Activated CD8-positive, alpha-beta memory T cell treated with anti-CD3 and anti-CD28 coated beads for 48 hours (primary cell): ENCODE data around the gene TMEM45A.
"Not testable (repeated sequence)": the region's sequence is repeated elsewhere in the genome, so short reads cannot be mapped to it uniquely, and the experiment has no call there.

Experiments used
- DNase-seq, 3 experiments: peaks; one replicate each; pipeline ENCODE4 v3.0.0-alpha.2; 2020; ENCODE audit warnings: low read depth in 2 of 3, low spot score in 2 of 3

Gene TMEM45A

GRCh38 chr3:100532411-100532810 is 40.0 kb downstream of the TMEM45A start:
- DNase-seq: no peak

DNA sequence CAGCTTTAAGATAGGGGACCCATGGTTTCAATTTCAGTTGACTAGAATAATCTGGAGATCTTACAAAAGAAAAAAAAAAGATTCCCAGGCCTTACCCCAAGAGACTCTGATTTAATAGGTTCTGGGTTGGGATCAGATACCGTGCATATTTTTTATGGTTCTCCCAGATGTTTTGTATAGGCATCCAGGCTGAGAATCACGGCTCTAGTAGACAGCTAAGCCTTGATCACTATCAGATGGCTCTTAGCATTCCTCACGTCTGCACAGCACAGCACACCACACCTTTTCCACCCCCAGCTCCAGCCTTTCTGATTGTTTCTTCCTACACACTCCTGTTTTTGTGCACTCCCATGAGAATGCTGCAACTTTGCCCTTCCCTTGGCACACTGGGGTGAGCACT is 40.8 kb downstream of the TMEM45A start:
- no peak for DNase-seq

DNA sequence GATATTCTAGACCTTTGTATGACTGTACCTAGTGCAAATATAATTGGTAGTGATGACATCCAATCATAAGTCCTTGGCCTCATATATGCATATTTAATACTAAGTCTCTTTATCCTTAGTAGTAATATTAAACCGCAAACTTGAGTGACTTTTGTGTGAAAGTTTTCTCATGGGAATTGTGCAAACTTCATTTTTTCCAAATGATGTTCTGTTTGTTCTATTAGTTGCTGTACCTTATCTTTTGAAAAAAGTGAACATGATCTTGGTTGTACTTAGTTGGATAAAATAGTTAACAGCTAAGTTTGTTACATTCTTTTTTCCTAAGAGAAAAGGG is 43.2 kb downstream of the TMEM45A start:
- DNase-seq: no peak

DNA sequence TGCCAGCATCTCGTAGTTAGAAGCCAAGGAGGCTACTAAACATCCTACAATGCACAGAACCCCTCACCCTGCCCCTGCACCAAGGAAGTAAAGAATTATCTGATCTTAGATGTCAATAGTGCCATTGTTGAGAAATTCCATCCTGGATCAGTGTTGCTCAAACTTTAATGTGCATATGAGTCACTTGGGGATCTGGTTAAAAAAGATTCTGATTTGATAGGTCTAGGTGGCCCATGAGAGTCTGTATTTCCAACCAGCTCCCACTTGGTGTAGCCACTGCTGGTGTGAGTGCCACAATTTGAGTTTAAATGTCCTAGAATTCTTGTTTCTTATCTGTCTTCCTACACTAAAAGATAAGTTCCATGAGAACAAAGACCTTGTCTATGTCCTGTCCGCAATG is 43.7 kb downstream of the TMEM45A start:
- no peak for DNase-seq

DNA sequence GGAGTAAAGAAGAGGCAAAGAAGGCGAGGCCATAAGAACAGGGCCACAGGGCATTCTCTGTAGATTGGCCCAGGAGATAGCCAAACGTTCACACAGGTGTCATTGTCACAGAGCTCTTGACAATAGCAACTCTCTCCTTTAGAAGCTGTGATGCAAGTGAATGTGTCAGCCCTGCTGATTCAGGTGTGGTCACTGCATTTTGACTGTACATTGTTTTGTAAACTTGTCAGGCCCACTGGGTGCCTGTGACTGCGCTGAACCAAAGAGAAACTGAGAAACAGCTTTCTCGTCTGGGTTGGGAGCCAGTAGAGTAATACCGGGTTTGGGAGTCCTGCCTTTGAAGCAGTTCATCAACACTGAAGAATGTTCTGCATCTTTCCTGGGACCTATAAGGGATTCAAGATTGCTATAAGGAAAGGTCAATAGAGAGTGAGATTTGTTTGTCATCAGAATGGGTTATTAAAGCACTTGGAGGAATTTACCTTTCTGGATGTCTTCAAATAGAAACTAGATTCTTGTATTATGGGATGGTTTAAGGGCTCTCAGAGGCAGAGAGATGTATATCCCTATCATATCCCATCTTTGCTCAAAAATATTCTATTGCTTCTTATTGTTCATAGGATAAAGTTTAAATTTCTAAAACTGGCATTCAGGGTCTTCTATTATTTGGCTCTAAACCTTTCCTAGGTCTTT is 45.4 kb downstream of the TMEM45A start:
- DNase-seq: no peak

GRCh38 chr3:100538339-100538706 is 45.9 kb downstream of the TMEM45A start:
- DNase-seq: no peak

DNA sequence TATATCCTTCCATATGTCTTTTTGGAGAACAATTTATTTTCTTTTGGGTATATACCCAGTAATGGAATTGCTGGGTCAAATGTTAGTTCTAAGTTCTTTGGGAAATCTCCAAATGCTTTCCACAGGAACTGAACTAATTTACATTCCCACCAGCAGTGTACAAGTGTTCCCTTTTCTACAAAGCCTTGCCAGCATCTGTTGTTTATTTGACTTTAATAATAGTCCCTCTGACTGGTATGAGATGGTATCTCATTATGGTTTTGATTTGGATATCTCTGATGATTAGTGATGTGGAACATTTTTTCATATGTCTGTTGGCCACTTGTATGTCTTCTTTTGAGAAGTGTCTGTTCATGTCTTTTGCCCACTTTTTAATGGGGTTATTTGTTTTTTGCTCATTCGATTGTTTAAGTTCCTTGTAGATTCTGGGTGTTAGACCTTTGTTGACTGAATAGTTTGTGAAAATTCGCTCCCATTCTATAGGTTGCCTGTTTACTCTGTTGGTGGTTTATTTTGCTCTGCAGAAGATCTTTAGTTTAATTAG is 48.4 kb downstream of the TMEM45A start:
- DNase-seq: no peak

DNA sequence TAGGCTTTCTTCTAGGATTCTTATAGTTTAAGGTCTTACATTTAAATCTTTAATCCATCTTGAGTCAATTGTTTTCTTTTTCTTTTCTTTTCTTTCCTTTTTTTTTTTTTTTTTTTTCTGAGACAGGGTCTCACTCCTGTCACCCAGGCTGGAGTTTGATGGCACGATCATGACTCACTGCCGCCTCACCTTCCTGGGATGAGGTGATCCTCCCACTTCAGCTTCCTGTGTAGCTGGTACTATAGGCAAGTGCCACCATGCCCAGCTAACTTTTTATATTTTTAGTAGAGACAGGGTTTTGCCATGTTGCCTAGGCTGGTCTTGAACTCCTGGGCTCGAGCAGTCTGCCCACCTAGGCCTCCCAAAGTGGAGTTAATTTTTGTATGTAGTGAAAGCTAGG is 49.0 kb downstream of the TMEM45A start:
- DNase-seq: not testable (repeated sequence)

- DNase-seq: no peak
Measured at GRCh38 chr3:100545371-100545770, 53.0 kb downstream of the TMEM45A start.

DNA sequence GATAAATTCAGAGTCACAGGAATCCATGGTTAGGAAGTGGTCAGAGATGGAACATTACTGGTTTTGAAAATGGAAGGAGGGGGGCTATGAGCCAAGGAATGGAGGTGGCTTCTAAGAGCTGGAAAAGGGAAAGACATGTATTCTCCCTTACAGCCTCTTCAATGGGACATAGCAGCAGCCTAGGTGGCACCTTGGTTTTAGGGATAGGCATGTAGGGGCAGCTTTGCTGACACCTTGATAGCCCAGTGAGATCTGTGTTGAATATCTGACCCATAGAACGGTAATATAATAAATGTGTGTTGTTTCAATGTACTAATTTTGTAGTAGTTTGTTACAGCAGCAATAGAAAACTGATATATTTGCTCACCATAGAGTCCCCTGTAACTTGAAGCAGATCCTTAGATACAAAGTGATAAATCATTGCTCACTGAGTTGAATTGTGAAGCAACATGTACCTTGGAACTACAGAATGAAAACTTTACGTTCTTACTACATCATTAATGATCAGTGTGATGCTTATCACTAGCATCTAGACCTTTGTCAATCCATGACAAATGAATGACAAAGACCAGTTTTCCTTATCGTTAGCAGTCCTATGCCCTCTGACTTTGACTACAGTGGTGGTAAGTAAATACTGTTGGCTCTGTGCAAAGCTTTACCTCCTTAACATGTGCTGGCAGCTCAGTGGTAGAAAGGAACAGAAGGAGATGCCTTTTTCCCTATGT is 53.8 kb downstream of the TMEM45A start:
- no peak for DNase-seq

- DNase-seq: no peak
Measured at GRCh38 chr3:100548053-100548452, 55.6 kb downstream of the TMEM45A start.

GRCh38 chr3:100553618-100554372 is 61.4 kb downstream of the TMEM45A start:
- DNase-seq: no peak

- no peak for DNase-seq
Measured at GRCh38 chr3:100554373-100554676, 61.9 kb downstream of the TMEM45A start.

- no peak for DNase-seq
Measured at GRCh38 chr3:100556673-100557310, 64.4 kb downstream of the TMEM45A start.

- DNase-seq: no peak
Measured at GRCh38 chr3:100558233-100558632, 65.8 kb downstream of the TMEM45A start.

- DNase-seq: no peak
Measured at GRCh38 chr3:100560426-100560825, 68.0 kb downstream of the TMEM45A start.

DNA sequence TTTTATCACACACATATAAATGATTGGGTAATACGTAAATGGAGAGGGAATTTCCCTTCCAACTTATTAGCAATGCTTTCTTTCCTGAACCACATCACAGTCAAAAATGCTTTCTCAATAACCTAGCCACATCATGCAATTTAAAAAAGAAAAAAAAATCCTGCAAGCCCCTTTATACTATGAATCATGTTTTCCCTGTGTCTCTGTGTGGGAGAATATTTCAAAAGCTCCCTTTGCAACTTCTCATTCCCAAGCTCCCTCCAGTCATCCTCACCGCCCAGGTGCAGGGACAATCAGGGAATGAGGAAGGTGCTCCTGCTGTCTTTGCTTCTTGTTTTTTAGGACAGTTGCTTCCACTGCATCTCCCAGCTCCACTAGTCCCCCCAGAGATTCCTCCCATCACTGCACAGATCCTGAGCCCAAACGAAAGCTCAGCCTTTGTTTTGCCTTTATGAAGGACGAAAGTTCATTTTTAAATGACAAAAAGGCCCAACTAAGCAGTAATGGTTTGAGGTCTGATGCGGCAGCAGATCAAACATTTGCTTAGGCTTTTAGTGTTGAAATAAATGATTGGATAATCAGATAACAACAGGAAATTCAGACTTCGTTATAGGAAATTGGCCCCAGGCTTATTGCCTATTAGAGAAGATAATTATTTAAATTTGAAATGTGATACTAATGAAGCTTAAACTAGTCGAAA is 69.2 kb downstream of the TMEM45A start:
- no peak for DNase-seq

GRCh38 chr3:100562224-100562857 is 69.9 kb downstream of the TMEM45A start:
- DNase-seq: no peak

GRCh38 chr3:100563228-100563627 is 70.8 kb downstream of the TMEM45A start:
- no peak for DNase-seq

DNA sequence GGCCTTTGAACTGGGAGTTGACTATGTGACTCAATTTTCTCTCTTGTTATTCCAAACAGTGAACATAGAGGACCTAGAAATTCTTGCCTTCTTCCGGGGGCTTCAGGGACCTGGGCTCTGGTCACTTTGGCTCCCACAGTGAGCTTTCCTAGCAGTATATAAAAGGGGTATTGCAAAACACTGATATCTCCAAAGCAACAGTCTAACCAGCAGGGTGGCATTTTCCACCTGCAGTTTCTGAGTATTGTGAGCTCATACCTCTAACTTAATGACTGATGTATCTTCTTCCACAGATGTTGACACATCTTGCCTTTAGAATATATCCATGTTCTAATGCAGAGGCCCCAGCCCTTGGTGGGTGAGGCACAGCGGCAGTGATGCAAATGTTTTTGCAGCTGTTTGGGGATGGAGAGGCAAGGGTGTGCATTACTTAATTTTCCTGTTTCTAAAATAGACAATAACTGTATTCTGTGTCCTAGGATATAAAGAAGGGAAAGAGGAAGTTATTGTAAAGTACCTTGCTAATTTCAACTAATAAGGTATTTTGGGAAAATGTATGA is 71.3 kb downstream of the TMEM45A start:
- DNase-seq: no peak
